ENCODE results near the gene MEGF8. TPM values are rescaled to one million over a fixed set of nuclear protein-coding genes. Genes with fewer than 3 reads are reported as not detected.
A peak's percentile ranks its signal among the peaks of the same experiment; 100 is the strongest.

Gene MEGF8
- total and polyA plus RNA-seq, 7 donors = 3.3 to 21.1 (median 8.1) TPM

GRCh38 chr19:42293948-42294347, 31.5 kb upstream of the MEGF8 start:
- DNase-seq (peak in 1 of 2 donors; percentile 8), ATAC-seq (no peak)
- H3K36me3 ChIP-seq (ENCODE audit: insufficient read depth in 1 of 2, low read depth in 1 of 2) = peaks cover 4 to 66% of the 10 kb centered on the region in 2 donors
- H3K4me1 ChIP-seq = no peaks in the 10 kb centered on the region
- WGBS, 3 donors = 88 to 91% (median 90%) methylated on average over 15 of the region's 15 CpGs
- H3K27me3 ChIP-seq (ENCODE audit: insufficient read depth in 3 of 3, low read length in 2 of 3) = no peaks in the 10 kb centered on the region
- no peaks in the 10 kb centered on the region for H3K9me3 ChIP-seq
- TF ChIP-seq CTCF (IDR thresholded peaks at IDR 0.05) = no peak
- intact Hi-C loops (cut with DNase I) = loop anchor here in 1 of 2 donors (10.0 kb wide), 1 partner anchor 159 kb away; the partner anchor contains the start of gene POU2F2
- H3K4me3 ChIP-seq = no peak overlapping the region
- no peak overlapping the region for H3K27ac ChIP-seq

GRCh38 chr19:42294471-42295137, 30.8 kb upstream of the MEGF8 start:
- Histone ChIP-seq H3K27ac (no peak overlapping the region), H3K9me3 (no peaks in the 10 kb centered on the region), H3K36me3 (ENCODE audit: insufficient read depth in 1 of 2, low read depth in 1 of 2) (peaks cover 4 to 59% of the 10 kb centered on the region in 2 donors), H3K27me3 (ENCODE audit: insufficient read depth in 3 of 3, low read length in 2 of 3) (no peaks in the 10 kb centered on the region), H3K4me1 (no peaks in the 10 kb centered on the region), H3K4me3 (no peak overlapping the region)
- intact Hi-C loops (cut with DNase I) = loop anchor here (5.0 to 10.0 kb wide), 3 partner anchors 47 to 162 kb away; partner anchors contain the start of gene POU2F2 (in 2 of the 2)
- 77 to 80% (median 78%) methylated on average over 22 to 24 of the region's 24 CpGs for WGBS, 3 donors
- TF ChIP-seq CTCF (IDR thresholded peaks at IDR 0.05) = no peak
- DNase-seq (peak in 1 of 2 donors; percentile 11), ATAC-seq (no peak)

- ATAC-seq = no peak
Measured at GRCh38 chr19:42295342-42295741, 30.1 kb upstream of the MEGF8 start.

DNA sequence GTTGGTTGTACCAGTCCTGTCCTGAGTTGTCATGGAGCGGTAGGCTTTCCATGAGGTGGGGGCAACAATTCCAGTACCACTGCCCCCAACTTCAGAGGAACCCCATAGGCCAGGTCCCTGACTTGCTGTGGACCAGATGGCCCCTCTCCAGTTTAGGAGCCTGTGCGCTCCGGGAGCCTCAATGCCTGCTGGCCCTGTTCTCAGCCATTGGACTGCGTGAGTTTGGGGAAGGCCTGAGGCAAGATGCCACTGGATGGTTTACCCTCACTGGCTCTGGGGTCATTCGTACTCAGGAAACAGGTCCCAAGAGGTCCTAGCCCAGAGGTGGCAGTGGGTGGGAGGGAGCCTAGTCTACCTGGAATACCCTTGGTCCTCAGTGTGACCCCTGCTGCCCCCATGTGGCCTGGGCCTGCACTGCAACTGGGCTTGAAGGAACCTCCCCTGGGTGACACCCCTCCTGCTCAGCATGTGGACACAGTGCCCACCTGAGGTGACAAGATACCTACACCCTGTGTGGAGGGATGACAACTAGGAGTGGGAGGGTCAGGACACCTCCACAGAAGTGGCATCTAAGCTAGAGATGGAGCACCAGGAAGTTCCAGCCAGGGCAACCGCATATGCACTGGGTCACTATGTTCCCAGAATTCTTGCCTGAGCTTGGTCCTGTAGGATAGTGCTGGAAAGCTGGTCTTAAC, 29.5 kb upstream of the MEGF8 start:
- DNase-seq = peak; percentile 82 to 91
- Histone ChIP-seq H3K4me1 (no peaks in the 10 kb centered on the region), H3K9me3 (no peaks in the 10 kb centered on the region), H3K36me3 (ENCODE audit: insufficient read depth in 1 of 2, low read depth in 1 of 2) (peaks cover 0 to 46% of the 10 kb centered on the region in 2 donors), H3K4me3 (no peak overlapping the region), H3K27ac (no peak overlapping the region), H3K27me3 (ENCODE audit: insufficient read depth in 3 of 3, low read length in 2 of 3) (no peaks in the 10 kb centered on the region)
- ATAC-seq = peak; percentile 79 to 87 (median 84)
- 74 to 79% (median 75%) methylated on average over 6 of the region's 6 CpGs for WGBS, 3 donors
- peak; percentile 91 for TF ChIP-seq CTCF (IDR thresholded peaks at IDR 0.05)
- intact Hi-C loops (cut with DNase I) = loop anchor here (2.0 to 10.0 kb wide), 4 partner anchors 49 to 164 kb away; partner anchors contain the start of gene POU2F2 (in 2 of the 2)

More at GRCh38 chr19:42295342-42295741, 30.1 kb upstream of the MEGF8 start:
- peak in 1 of 2 donors; percentile 5 for DNase-seq
- no peaks in the 10 kb centered on the region for H3K9me3 ChIP-seq
- WGBS, 3 donors = 66 to 83% (median 72%) methylated on average over 5 of the region's 5 CpGs
- intact Hi-C loops (cut with DNase I) = loop anchor here (5.0 to 10.0 kb wide), 3 partner anchors 48 to 163 kb away; partner anchors contain the start of gene POU2F2 (in 2 of the 2)
- H3K36me3 ChIP-seq (ENCODE audit: insufficient read depth in 1 of 2, low read depth in 1 of 2) = peaks cover 3 to 52% of the 10 kb centered on the region in 2 donors
- no peaks in the 10 kb centered on the region for H3K4me1 ChIP-seq
- no peak overlapping the region for H3K4me3 ChIP-seq
- TF ChIP-seq CTCF (IDR thresholded peaks at IDR 0.05) = no peak
- H3K27me3 ChIP-seq (ENCODE audit: insufficient read depth in 3 of 3, low read length in 2 of 3) = no peaks in the 10 kb centered on the region
- H3K27ac ChIP-seq = no peak overlapping the region

Measured in psoas muscle (tissue), 8 donors.